SKM-1 (cell line): ENCODE data around the gene KLK2.

Source experiments
- DNase-seq: peaks from one replicate; lab custom pipeline; 2025; ENCODE audit not compliant: unreplicated experiment; lab: John Stamatoyannopoulos, UW

Gene KLK2

GRCh38 chr19:50921426-50922316 lies 48.4 kb downstream of the KLK2 start:
- no peak for DNase-seq

- peak; percentile 13 for DNase-seq
Measured at GRCh38 chr19:50922317-50922853, 49.1 kb downstream of the KLK2 start.

GRCh38 chr19:50924586-50924985 lies 51.3 kb downstream of the KLK2 start:
- no peak for DNase-seq

- no peak for DNase-seq
Measured at GRCh38 chr19:50925734-50926133, 52.5 kb downstream of the KLK2 start.

GRCh38 chr19:50926144-50926543 lies 52.9 kb downstream of the KLK2 start:
- no peak for DNase-seq

GRCh38 chr19:50928831-50929230 lies 55.6 kb downstream of the KLK2 start:
- no peak for DNase-seq
